Measurements from ENCODE around the gene MBP. TPM values are rescaled to one million over a fixed set of nuclear protein-coding genes. Genes with fewer than 3 reads are reported as not detected.

MBP gene
- total and polyA plus RNA-seq, 2 donors from 2014 or later: 15.1 to 61.2 TPM

DNA sequence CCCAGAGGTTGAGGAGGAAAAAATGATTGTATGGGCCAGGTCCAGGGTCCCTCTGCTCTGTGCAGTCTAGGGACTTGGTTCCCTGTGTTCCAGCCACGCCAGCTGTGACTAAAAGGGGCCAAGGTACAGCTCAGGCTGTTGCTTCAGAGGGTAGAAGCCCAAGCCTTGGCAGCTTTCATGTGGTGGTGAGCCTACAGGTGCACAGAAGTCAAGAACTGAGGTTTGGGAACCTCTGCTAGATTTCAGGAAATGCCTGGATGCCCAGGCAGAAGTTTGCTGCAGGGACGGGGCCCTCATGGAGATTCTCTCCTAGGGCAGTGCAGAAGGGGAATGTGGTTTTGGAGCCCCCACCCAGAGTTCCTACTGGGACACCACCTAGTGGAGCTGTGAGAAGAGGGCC, 10.6 kb upstream of the MBP start:
- no peak for TF ChIP-seq CTCF (IDR thresholded peaks at IDR 0.05; ENCODE audit: borderline replicate concordance, extremely low read depth, insufficient read depth)
- intact Hi-C loops (cut with DNase I): loop anchor here (10.0 kb wide), 1 partner anchor 62 kb away; no protein-coding TSS in a partner anchor
- Histone ChIP-seq H3K27me3 (ENCODE audit: control insufficient read depth, insufficient read depth, low read length) (no peaks in the 10 kb centered on the region), H3K9ac (ENCODE audit: low read length in 3 of 3) (no peak overlapping the region), H3K4me1 (ENCODE audit: control insufficient read depth in 2 of 3, insufficient read depth in 2 of 3, low read depth in 1 of 3, low read length in 3 of 3) (no peaks in the 10 kb centered on the region), H3K27ac (ENCODE audit: low read depth in 2 of 2, low read length in 2 of 2) (no peak overlapping the region), H3K9me3 (ENCODE audit: control insufficient read depth in 2 of 3, insufficient read depth in 1 of 3, low read length in 3 of 3) (no peaks in the 10 kb centered on the region), H3K4me3 (ENCODE audit: low read length in 3 of 3) (no peak overlapping the region), H3K36me3 (ENCODE audit: control insufficient read depth in 2 of 3, insufficient read depth in 3 of 3, low read length in 3 of 3) (no peaks in the 10 kb centered on the region)
- DNase-seq (no peak), FAIRE-seq (no peak)

GRCh38 chr18:77141401-77142118, 9.0 kb upstream of the MBP start:
- no peaks in the 10 kb centered on the region for H3K27me3 ChIP-seq (ENCODE audit: control insufficient read depth, insufficient read depth, low read length)
- intact Hi-C loops (cut with DNase I): loop anchor here (10.0 kb wide), 1 partner anchor 63 kb away; no protein-coding TSS in a partner anchor
- H3K36me3 ChIP-seq (ENCODE audit: control insufficient read depth in 2 of 3, insufficient read depth in 3 of 3, low read length in 3 of 3): no peaks in the 10 kb centered on the region
- DNase-seq (no peak), FAIRE-seq (no peak)
- H3K9ac ChIP-seq (ENCODE audit: low read length in 3 of 3): no peak overlapping the region
- no peaks in the 10 kb centered on the region for H3K9me3 ChIP-seq (ENCODE audit: control insufficient read depth in 2 of 3, insufficient read depth in 1 of 3, low read length in 3 of 3)
- no peaks in the 10 kb centered on the region for H3K4me1 ChIP-seq (ENCODE audit: control insufficient read depth in 2 of 3, insufficient read depth in 2 of 3, low read depth in 1 of 3, low read length in 3 of 3)
- H3K27ac ChIP-seq (ENCODE audit: low read depth in 2 of 2, low read length in 2 of 2): no peak overlapping the region
- no peak for TF ChIP-seq CTCF (IDR thresholded peaks at IDR 0.05; ENCODE audit: borderline replicate concordance, extremely low read depth, insufficient read depth)
- H3K4me3 ChIP-seq (ENCODE audit: low read length in 3 of 3): no peak overlapping the region

DNA sequence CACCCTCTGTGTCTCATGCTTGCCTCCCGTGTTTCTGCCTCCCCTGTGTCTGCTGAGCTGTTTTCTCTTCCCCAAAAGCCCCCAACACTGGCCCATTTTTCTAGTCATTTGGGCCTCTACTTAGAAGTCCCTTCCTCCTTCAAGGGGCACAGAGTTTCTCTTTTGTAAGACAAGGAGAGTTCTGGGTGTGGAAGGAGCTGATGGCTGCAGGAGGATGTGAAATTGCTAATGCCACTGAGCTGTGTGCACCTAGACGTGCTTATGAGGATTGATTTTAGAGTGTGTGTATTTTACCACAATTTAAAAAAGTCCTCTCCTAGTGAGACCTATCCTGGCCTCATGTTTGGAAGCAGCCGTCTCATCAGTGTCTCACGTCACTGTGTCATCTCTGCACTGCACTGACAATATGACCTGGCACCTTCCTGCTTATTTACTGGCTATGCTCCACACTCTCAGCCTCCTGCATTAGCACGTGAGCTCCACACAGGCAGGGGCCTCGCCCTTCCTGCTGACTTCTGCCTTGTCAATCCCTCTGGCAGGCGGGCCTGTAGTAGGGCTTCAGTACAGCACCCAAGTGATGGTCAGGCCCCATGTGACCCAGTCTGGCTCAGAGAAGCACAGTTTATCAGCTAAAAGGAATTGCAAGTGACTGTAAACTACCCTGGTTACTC, 8.0 kb upstream of the MBP start:
- Histone ChIP-seq H3K9ac (ENCODE audit: low read length in 3 of 3) (no peak overlapping the region), H3K9me3 (ENCODE audit: control insufficient read depth in 2 of 3, insufficient read depth in 1 of 3, low read length in 3 of 3) (no peaks in the 10 kb centered on the region), H3K4me1 (ENCODE audit: control insufficient read depth in 2 of 3, insufficient read depth in 2 of 3, low read depth in 1 of 3, low read length in 3 of 3) (no peaks in the 10 kb centered on the region), H3K4me3 (ENCODE audit: low read length in 3 of 3) (no peak overlapping the region), H3K36me3 (ENCODE audit: control insufficient read depth in 2 of 3, insufficient read depth in 3 of 3, low read length in 3 of 3) (no peaks in the 10 kb centered on the region), H3K27me3 (ENCODE audit: control insufficient read depth, insufficient read depth, low read length) (no peaks in the 10 kb centered on the region), H3K27ac (ENCODE audit: low read depth in 2 of 2, low read length in 2 of 2) (no peak overlapping the region)
- no peak for TF ChIP-seq CTCF (IDR thresholded peaks at IDR 0.05; ENCODE audit: borderline replicate concordance, extremely low read depth, insufficient read depth)
- intact Hi-C loops (cut with DNase I): loop anchor here (10.0 kb wide), 1 partner anchor 64 kb away; no protein-coding TSS in a partner anchor
- FAIRE-seq (no peak), DNase-seq (no peak)
